Neutrophil (primary cell): ENCODE data around the gene LKAAEAR1.

Experiments used
- H3K27ac ChIP-seq: fragments of 200-600 bp; sonication (generic); 2 replicates; pipeline ENCODE4 v1.5.1; 2016; ENCODE audit warnings: mild to moderate bottlenecking, moderate library complexity
- H3K27me3 ChIP-seq: fragments of 200-600 bp; sonication (generic); 2 replicates; pipeline ENCODE4 v1.6.0; 2016; ENCODE audit warnings: mild to moderate bottlenecking
- H3K36me3 ChIP-seq: fragments of 200-600 bp; sonication (generic); 2 replicates; pipeline ENCODE4 v1.5.1; 2017
- H3K4me1 ChIP-seq, 2 experiments: fragments of 200-600 bp in 1 of 2; sonication (generic) in 1 of 2; 1 replicate in 1 of 2; 2 replicates in 1 of 2; pipeline versions ENCODE4 v1.5.1 to v1.6.1; 2013 to 2016; ENCODE audit warnings: low read depth in 1 of 2, low read length in 1 of 2, mild to moderate bottlenecking in 1 of 2, moderate library complexity in 1 of 2; ENCODE audit not compliant: control insufficient read depth in 1 of 2, insufficient read depth in 1 of 2
- H3K4me3 ChIP-seq, 2 experiments: fragments of 200-600 bp in 1 of 2; sonication (generic) in 1 of 2; 1 replicate in 1 of 2; 2 replicates in 1 of 2; pipeline ENCODE4 v1.5.1; 2013 to 2016; ENCODE audit warnings: low read depth in 1 of 2, low read length in 1 of 2, mild to moderate bottlenecking in 1 of 2, moderate library complexity in 1 of 2
- H3K9me3 ChIP-seq: fragments of 200-600 bp; sonication (generic); 2 replicates; pipeline ENCODE4 v1.5.1; 2016
- TF ChIP-seq, protein P1 (sequence below): fragments of 200-600 bp; sonication (generic); IDR thresholded peaks from 2 replicates; pipeline ENCODE4 v1.5.1; 2016; ENCODE audit warnings: antibody characterized with exemption

LKAAEAR1 gene

DNA sequence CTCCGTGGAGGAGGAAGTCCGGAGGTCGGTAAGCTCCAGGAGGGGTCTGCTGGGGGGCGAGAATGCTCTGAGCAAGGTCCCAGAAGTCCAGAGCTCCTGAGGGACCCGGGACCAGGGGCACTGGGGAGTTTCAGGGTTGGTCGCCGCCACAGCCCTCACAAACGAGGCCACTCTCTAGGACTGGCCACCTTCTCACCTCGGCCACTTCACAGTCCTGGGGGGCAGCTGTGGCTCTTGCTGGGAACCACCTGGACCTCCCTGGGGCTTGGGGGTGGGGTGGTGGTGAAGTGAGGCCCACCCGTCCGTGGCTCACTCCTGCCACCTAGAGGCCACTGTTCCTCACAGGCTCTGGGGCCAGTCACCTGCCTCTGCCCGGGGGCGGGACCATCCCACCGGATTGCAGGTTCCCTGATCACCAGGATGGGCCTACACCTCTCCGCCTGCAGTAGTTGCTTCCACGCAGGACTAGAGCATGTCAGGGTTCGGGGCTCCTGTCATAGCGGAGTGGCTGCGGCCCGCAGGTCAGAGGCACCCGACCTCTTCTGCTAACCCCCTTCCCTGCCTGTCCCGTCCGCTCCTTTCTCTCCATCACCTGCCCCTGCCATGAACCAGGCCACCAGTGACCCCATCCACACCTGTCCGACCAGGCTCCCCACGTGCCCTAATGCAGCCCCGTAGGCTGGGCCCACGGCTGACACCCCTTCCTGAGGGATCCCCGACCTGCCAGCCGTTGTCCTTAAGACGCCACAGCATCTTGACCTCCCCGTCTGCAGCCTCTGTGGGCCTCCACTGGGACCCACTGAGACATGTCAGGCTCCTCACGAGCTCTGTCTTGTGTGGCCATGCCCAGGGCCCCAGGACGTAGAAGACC lies 26.3 kb downstream of the LKAAEAR1 start:
- peaks cover 22 to 30% of the 10 kb centered on the region in 2 experiments for H3K4me1 ChIP-seq
- TF ChIP-seq, protein P1, sequence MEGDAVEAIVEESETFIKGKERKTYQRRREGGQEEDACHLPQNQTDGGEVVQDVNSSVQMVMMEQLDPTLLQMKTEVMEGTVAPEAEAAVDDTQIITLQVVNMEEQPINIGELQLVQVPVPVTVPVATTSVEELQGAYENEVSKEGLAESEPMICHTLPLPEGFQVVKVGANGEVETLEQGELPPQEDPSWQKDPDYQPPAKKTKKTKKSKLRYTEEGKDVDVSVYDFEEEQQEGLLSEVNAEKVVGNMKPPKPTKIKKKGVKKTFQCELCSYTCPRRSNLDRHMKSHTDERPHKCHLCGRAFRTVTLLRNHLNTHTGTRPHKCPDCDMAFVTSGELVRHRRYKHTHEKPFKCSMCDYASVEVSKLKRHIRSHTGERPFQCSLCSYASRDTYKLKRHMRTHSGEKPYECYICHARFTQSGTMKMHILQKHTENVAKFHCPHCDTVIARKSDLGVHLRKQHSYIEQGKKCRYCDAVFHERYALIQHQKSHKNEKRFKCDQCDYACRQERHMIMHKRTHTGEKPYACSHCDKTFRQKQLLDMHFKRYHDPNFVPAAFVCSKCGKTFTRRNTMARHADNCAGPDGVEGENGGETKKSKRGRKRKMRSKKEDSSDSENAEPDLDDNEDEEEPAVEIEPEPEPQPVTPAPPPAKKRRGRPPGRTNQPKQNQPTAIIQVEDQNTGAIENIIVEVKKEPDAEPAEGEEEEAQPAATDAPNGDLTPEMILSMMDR, result peak; percentile 71

DNA sequence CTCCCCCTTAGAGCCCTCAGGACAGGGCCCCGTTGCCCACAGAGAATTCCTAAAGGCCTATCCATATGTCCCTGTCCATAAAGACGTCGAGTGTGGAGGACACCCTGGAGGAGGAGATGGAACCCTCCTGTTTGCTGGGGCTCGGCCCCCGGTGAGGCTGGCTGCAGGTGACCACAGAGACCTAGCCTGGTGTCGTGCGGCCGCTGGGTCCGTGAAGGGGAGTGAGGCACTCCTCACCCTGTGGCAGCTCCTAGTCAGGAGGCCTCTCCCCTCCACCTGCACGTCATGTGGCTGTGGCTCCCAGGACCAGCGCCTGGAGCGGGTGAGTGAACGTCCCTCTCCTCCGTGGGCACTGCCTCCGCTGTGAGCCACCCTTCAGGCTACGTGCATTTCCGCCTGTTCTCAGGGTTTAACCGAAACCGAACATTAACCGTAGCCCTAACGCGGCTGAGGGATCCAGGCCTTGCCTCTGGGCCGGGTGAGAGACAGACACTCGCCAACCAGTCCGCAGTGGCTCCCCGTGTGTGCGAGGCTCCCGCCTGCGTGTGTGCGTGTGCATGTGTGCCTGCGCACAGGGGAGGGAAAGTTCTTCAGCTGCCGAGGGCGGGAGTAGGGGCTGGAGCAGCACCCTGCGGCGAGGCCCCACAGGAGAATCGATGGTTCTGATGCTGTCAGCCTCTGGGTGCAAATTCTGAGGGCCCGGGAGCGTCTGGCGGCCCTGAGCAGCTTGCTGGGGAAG lies 27.1 kb downstream of the LKAAEAR1 start:
- Histone ChIP-seq H3K4me3 (peak overlapping the region in 1 of 2 experiments; percentile 12), H3K27me3 (peaks cover 59% of the 10 kb centered on the region)
- TF ChIP-seq, protein P1, result no peak

More for the DNA sequence above, 26.3 kb downstream of the LKAAEAR1 start:
- Histone ChIP-seq H3K27me3 (peaks cover 51% of the 10 kb centered on the region), H3K9me3 (no peaks in the 10 kb centered on the region), H3K4me3 (peak overlapping the region in 1 of 2 experiments; percentile 12), H3K27ac (no peak overlapping the region), H3K36me3 (no peaks in the 10 kb centered on the region)

DNA sequence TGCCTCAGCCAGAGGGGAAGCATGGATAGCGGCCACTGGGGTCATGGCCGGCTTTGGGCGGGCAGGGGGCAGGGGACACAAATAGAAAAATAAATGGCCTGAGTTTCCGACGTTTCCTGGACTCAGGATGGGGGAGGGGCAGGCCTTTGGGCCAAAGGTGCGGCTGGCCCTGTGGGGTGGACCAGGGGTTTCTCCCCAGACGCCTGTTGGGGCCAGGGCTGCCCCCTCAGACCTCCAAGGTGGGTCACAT lies 27.6 kb downstream of the LKAAEAR1 start:
- peaks cover 16 to 22% of the 10 kb centered on the region in 2 experiments for H3K4me1 ChIP-seq
- no peak overlapping the region for H3K27ac ChIP-seq
- no peaks in the 10 kb centered on the region for H3K36me3 ChIP-seq
- TF ChIP-seq, protein P1, result no peak
- no peak overlapping the region for H3K4me3 ChIP-seq
- no peaks in the 10 kb centered on the region for H3K9me3 ChIP-seq
- peaks cover 64% of the 10 kb centered on the region for H3K27me3 ChIP-seq

More for the DNA sequence above, 27.1 kb downstream of the LKAAEAR1 start:
- Histone ChIP-seq H3K9me3 (no peaks in the 10 kb centered on the region), H3K36me3 (no peaks in the 10 kb centered on the region), H3K27ac (no peak overlapping the region), H3K4me1 (peaks cover 16 to 23% of the 10 kb centered on the region in 2 experiments)

DNA sequence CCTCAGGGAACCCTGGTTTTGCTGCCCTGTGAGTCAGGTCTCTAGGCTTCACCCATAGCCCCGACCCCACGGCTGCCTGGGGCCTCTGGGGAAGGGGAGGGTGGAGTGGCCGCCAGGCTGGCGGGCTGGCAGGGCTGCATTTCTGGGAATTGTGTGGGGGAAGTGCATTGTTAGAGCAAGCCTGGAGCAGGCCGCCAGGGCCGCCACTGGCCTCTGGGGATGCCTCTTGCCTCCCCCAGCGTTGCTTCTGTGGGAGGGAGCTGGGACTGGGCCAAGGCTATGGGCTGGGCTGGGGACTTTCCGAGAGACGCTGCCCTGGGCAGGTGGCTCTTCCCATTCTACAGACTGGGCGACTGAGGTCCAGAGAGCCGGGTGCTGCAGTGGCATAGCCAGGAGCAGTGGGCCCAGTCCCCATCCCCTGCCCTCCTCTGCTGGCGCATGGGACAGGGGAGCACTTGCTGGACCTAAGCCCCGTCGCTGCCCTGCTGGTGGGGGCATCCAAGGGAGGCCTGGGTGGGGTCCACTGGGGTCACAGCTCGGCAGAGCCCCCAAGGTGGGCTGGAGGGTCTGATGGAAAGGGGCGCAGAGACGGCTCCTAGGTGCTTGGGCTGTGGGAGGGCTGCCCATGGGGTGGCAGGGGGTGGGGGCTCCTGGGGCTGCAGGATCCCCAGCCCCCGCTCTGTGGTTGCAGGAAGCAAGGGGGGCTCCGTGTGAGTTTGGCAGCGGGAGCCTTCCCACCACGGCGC lies 28.1 kb downstream of the LKAAEAR1 start:
- H3K9me3 ChIP-seq, result no peaks in the 10 kb centered on the region
- no peaks in the 10 kb centered on the region for H3K36me3 ChIP-seq
- peaks cover 16 to 22% of the 10 kb centered on the region in 2 experiments for H3K4me1 ChIP-seq
- peaks cover 69% of the 10 kb centered on the region for H3K27me3 ChIP-seq
- H3K4me3 ChIP-seq, result no peak overlapping the region
- TF ChIP-seq, protein P1, result no peak
- H3K27ac ChIP-seq, result no peak overlapping the region

DNA sequence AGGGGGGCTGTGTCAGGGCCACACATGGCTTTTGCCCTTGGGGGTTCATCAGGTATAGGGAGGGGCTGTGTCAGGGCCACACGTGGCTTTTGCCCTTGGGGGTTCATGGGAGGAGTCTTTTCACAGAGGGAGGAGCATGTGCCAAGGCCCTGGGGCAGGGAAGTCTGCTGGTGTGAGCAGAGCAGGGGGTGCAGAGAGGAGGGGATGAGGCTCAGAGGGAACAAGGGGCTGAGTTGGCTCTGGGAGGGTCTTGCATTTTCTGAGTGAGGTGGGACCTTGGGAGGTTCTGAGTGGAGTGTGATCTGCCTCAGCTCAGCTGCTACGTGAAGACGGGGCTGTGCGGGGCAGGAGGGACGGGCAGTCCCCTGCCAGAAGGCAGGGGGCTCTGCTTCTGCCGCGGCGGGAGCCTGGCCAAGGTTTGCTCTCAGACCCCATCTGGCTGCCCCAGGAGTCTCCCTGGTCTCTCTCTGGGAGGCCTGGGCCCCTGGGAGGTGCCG lies 28.8 kb downstream of the LKAAEAR1 start:
- TF ChIP-seq, protein P1, result no peak
- Histone ChIP-seq H3K4me3 (no peak overlapping the region), H3K27ac (no peak overlapping the region), H3K4me1 (peaks cover 16 to 22% of the 10 kb centered on the region in 2 experiments), H3K27me3 (peaks cover 75% of the 10 kb centered on the region), H3K9me3 (no peaks in the 10 kb centered on the region), H3K36me3 (no peaks in the 10 kb centered on the region)
